Measurements from ENCODE around the gene PRR14. TPM values are rescaled to one million over a fixed set of nuclear protein-coding genes. Genes with fewer than 3 reads are reported as not detected.

Gene PRR14
- total RNA-seq, 2 experiments from 2014 or later, result 78.6 to 80.1 TPM

Other genes with a start within 250 kb of the PRR14 start
- 1 to 10 TPM; 3.4 to 3.7 TPM for gene ZNF771, start 243.4 kb upstream of the PRR14 start, total RNA-seq
- 10 to 100 TPM; 48.4 to 51.4 TPM for gene DCTPP1, start 220.9 kb upstream of the PRR14 start, total RNA-seq
- gene SEPHS2, start 205.1 kb upstream of the PRR14 start, total RNA-seq, result 10 to 100 TPM; 52.2 to 58.9 TPM
- 100 to 1,000 TPM; 521 to 598 TPM for gene ITGAL, start 178.2 kb upstream of the PRR14 start, total RNA-seq
- 1 to 10 TPM; 1.9 to 2.6 TPM for gene ZNF768, start 124.4 kb upstream of the PRR14 start, total RNA-seq
- 10 to 100 TPM; 10.4 to 11.8 TPM for gene ZNF747, start 116.1 kb upstream of the PRR14 start, total RNA-seq
- 10 to 100 TPM; 17.5 to 18.2 TPM for gene ZNF764, start 92.6 kb upstream of the PRR14 start, total RNA-seq
- gene ZNF688, start 79.2 kb upstream of the PRR14 start, total RNA-seq, result 10 to 100 TPM; 13.3 to 13.8 TPM
- 10 to 100 TPM; 17.0 to 18.3 TPM for gene ZNF785, start 65.3 kb upstream of the PRR14 start, total RNA-seq
- gene ZNF689, start 40.6 kb upstream of the PRR14 start, total RNA-seq, result 10 to 100 TPM; 12.8 to 13.8 TPM
- 100 to 1,000 TPM in 1 of 2 experiments, 10 to 100 TPM in 1; 88.9 to 109 TPM for gene FBRS, start 7.5 kb downstream of the PRR14 start, total RNA-seq
- gene SRCAP, start 48.2 kb downstream of the PRR14 start, total RNA-seq, result 10 to 100 TPM; 81.7 to 86.1 TPM
- 10 to 100 TPM; 41.1 to 43.4 TPM for gene PHKG2, start 97.5 kb downstream of the PRR14 start, total RNA-seq
- gene CFAP119, start 111.1 kb downstream of the PRR14 start, total RNA-seq, result 1 to 10 TPM; 2.2 to 3.0 TPM
- 100 to 1,000 TPM in 1 of 2 experiments, 10 to 100 TPM in 1; 81.9 to 101 TPM for gene RNF40, start 111.4 kb downstream of the PRR14 start, total RNA-seq
- gene ZNF629, start 136.2 kb downstream of the PRR14 start, total RNA-seq, result 1 to 10 TPM; 1.4 TPM
- gene BCL7C, start 243.1 kb downstream of the PRR14 start, total RNA-seq, result 10 to 100 TPM; 21.8 to 22.1 TPM
- gene CTF1, start 245.7 kb downstream of the PRR14 start, total RNA-seq, result under 1 TPM; 0.22 to 0.31 TPM